K562 (cell line): Measurements from ENCODE around the gene CPED1. TPM values are rescaled to one million over a fixed set of nuclear protein-coding genes. Genes with fewer than 3 reads are reported as not detected.

Experiments
- ATAC-seq: fragments of 200-7000 bp; cut with Tn5 transposase; 3 replicates; pipeline ENCODE4 v1.9.1; 2020; ENCODE audit warnings: moderate library complexity
- BruUV-seq: library from RNA; stranded (reverse); fragments of 400-500 nt; replicated peaks from 2 replicates; lab custom pipeline; 2021; lab: Mats Ljungman, UMichigan
- CTCF ChIA-PET: fragments of 300-600 bp; formaldehyde crosslinking; extraction: SDS; loops from one replicate; lab custom pipeline; 2021; ENCODE audit warnings: low intra/inter-chr PET ratio; lab: Yijun Ruan, JAX
- POLR2A ChIA-PET: fragments of 300-600, 350-650 bp; sonication (Branson Sonifier 250); formaldehyde crosslinking; extraction: SDS; loops from one replicate; lab custom pipeline; 2021; ENCODE audit warnings: antibody characterized with exemption, inconsistent platforms; lab: Yijun Ruan, JAX
- DNase-seq, 4 experiments: peaks; one replicate each; pipeline versions ENCODE4 v3.0.0 to v3.0.0-alpha.2; 2011 to 2018; ENCODE audit warnings: low spot score in 3 of 4, mixed read lengths in 3 of 4; ENCODE audit errors: extremely low read depth in 1 of 4
- FAIRE-seq: peaks from 2 replicates; lab custom pipeline; 2011; peaks lifted over from hg19 to GRCh38; lab: Jason Lieb, UNC
- H2AFZ ChIP-seq: 2 replicates; pipeline ENCODE4 v1.6.0; 2011; ENCODE audit warnings: low read depth, low read length, control low read depth, inconsistent platforms
- H3K27ac ChIP-seq: fragments of 200-600 bp; 3 replicates; pipeline ENCODE4 v1.8.0; 2011; ENCODE audit warnings: low read depth, mild to moderate bottlenecking, control low read depth, inconsistent platforms, low read length, moderate library complexity, mixed read lengths; ENCODE audit errors: extremely low read depth
- H3K27me3 ChIP-seq, 2 experiments: fragments of 300-600 bp in 1 of 2; 2 replicates in 1 of 2; 3 replicates in 1 of 2; pipeline versions ENCODE4 v1.6.0 to v1.8.0; 2011; ENCODE audit warnings: inconsistent platforms in 2 of 2, low read length in 2 of 2, mild to moderate bottlenecking in 1 of 2, mixed read lengths in 1 of 2, moderate library complexity in 1 of 2; ENCODE audit not compliant: control insufficient read depth in 2 of 2, insufficient read depth in 2 of 2
- H3K36me3 ChIP-seq: fragments of 300-600 bp; 3 replicates; pipeline ENCODE4 v1.8.0; 2011; ENCODE audit warnings: mild to moderate bottlenecking, low read length, inconsistent platforms; ENCODE audit not compliant: control insufficient read depth, insufficient read depth
- H3K4me1 ChIP-seq, 2 experiments: fragments of 200-600 bp in 1 of 2; replicated peaks in 1 of 2; 2 replicates in 1 of 2; 3 replicates in 1 of 2; pipeline versions ENCODE4 v1.5.1 to v1.8.0; 2011; ENCODE audit warnings: inconsistent platforms in 2 of 2, low read length in 2 of 2, mild to moderate bottlenecking in 1 of 2, mixed read lengths in 1 of 2, moderate library complexity in 1 of 2; ENCODE audit not compliant: control insufficient read depth in 2 of 2, insufficient read depth in 2 of 2
- H3K4me2 ChIP-seq: 2 replicates; pipeline ENCODE4 v1.6.1; 2011; ENCODE audit warnings: low read length, control low read depth, inconsistent platforms, mixed read lengths; ENCODE audit not compliant: insufficient read depth
- H3K4me3 ChIP-seq: fragments of 200-600 bp; sonication (generic), shearing (Covaris generic); 2 replicates; pipeline ENCODE4 v1.5.1; 2016; ENCODE audit warnings: control low read depth, inconsistent platforms
- H3K79me2 ChIP-seq: fragments of 200-600 bp; 3 replicates; pipeline ENCODE4 v1.8.0; 2011; ENCODE audit warnings: low read length, inconsistent platforms; ENCODE audit not compliant: control insufficient read depth, insufficient read depth
- H3K9ac ChIP-seq, 2 experiments: 2 replicates each; pipeline versions ENCODE4 v1.6.0 to v1.6.1; 2011; ENCODE audit warnings: low read depth in 2 of 2, low read length in 2 of 2, control low read depth in 1 of 2, inconsistent platforms in 1 of 2, mild to moderate bottlenecking in 1 of 2, mixed read lengths in 1 of 2; ENCODE audit not compliant: insufficient read depth in 1 of 2
- H3K9me1 ChIP-seq: one replicate; pipeline ENCODE4 v1.6.0; 2011; ENCODE audit warnings: inconsistent platforms, mild to moderate bottlenecking, low read length, moderate library complexity; ENCODE audit not compliant: control insufficient read depth, insufficient read depth
- H3K9me3 ChIP-seq: replicated peaks from 2 replicates; pipeline ENCODE4 v1.5.1; 2011; ENCODE audit warnings: low read depth, low read length, inconsistent platforms; ENCODE audit not compliant: control insufficient read depth, insufficient read depth
- H4K20me1 ChIP-seq: replicated peaks from 2 replicates; pipeline ENCODE4 v1.6.1; 2011; ENCODE audit warnings: low read length, inconsistent platforms, mixed read lengths; ENCODE audit not compliant: control insufficient read depth, insufficient read depth
- FOXA3 ChIP-seq, 2 experiments: fragments of 450-650 bp in 1 of 2; sonication (generic) in 1 of 2; formaldehyde crosslinking; IDR thresholded peaks in 1 of 2; conservative IDR thresholded peaks in 1 of 2; 2 replicates each; pipeline versions ENCODE4 v1.4.0 to v1.8.0; 2020 to 2022; ENCODE audit warnings: mild to moderate bottlenecking in 2 of 2, missing genetic modification reagents in 1 of 2
- NCOA1 ChIP-seq: fragments of 450-650 bp; IDR thresholded peaks from 2 replicates; pipeline ENCODE4 v1.6.1; 2016; ENCODE audit warnings: low read depth
- NCOA6 ChIP-seq: fragments of 450-650 bp; IDR thresholded peaks from 2 replicates; pipeline ENCODE4 v1.6.1; 2017; ENCODE audit warnings: mild to moderate bottlenecking
- SPI1 ChIP-seq: IDR thresholded peaks from 2 replicates; pipeline ENCODE4 v1.6.1; 2011; ENCODE audit warnings: low read depth, low read length, control low read depth, borderline replicate concordance
- STAT5A ChIP-seq: IDR thresholded peaks from 2 replicates; pipeline ENCODE4 v1.6.1; 2012; ENCODE audit warnings: low read length, inconsistent platforms, borderline replicate concordance
- WGBS: fragments of 100-300 bp; shearing (Covaris generic); methylation state at CpG from one replicate; pipeline ENCODE4 v1.1.6; 2016; ENCODE audit warnings: low coverage, mixed read lengths; ENCODE audit not compliant: insufficient coverage; ENCODE audit errors: missing lambda C conversion rate; 5-methylcytosine and 5-hydroxymethylcytosine counted together
- in situ Hi-C: fragments of 300-500 bp; cut with MboI; formaldehyde crosslinking; loops from 4 replicates; pipeline ENCODE4 v1.15.0; 2018; ENCODE audit warnings: inconsistent platforms, mixed read lengths
- intact Hi-C: fragments of 100-400 bp; cut with micrococcal nuclease; formaldehyde crosslinking; loops from 2 replicates; pipeline ENCODE4 v1.14.2; 2022
- polyA plus RNA-seq, 8 experiments: library from polyadenylated mRNA; depleted of rRNA in 4 of 8; stranded (reverse) in 5 of 8; unstranded in 3 of 8; fragments of >200 nt; fragmentation: Nextera tagmentation in 2 of 8; fragmentation: Illumina TruSeq in 1 of 8; extraction: Ambion mirVana in 2 of 8; extraction: Trizol in 1 of 8; gene quantifications; 2 replicates each; pipeline versions ENCODE4 v1.2.1 to v1.2.3, GENCODE V29; 2011 to 2014; ENCODE audit warnings: inconsistent platforms in 1 of 8, missing spikeins in 1 of 8
- total RNA-seq, 7 experiments: library from RNA; depleted of rRNA in 6 of 7; stranded (reverse); fragments of >200 nt in 6 of 7; fragmentation: Illumina TruSeq in 2 of 7; extraction: Trizol in 2 of 7; gene quantifications; 2 replicates each; pipeline versions ENCODE4 v1.2.1 to v1.2.3, GENCODE V29; 2011 to 2021; ENCODE audit warnings: low replicate concordance in 1 of 7
- TF ChIP-seq, protein P1 (sequence below): fragments of 250-450 bp; sonication (Bioruptor Pico); IDR thresholded peaks from 2 replicates; pipeline ENCODE4 v1.4.0; 2020
- TF ChIP-seq, protein P2 (sequence below): fragments of 450-650 bp; IDR thresholded peaks from 2 replicates; pipeline ENCODE4 v1.6.1; 2016; ENCODE audit warnings: antibody characterized with exemption

Gene CPED1
- total and polyA plus RNA-seq, 9 of the 15 experiments (the other 6 are each of a cell fraction or from before 2014, with no cell fraction given): 195 to 393 (median 290) TPM

DNA sequence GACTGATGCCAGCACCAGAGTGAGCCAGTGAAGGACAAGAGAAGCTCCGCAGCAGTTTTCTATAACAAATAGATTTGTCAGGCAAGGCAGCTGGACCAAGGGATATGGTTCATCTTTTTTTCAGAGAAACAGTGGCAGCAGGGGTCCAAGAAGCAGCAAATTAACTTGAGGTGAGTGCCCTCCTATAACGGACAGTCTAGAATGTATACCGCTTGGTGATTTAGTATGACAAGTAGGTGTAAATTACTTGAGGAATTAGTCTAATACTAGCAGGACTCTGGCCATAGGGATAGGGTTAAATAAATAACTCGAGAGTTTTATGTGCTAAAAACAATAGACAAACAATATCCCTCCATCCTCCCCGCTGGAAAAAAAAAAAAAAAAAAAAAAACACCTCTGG, 187.3 kb downstream of the CPED1 start:
- in situ Hi-C loops: no loop called here
- BruUV-seq: no TSS peak
- POLR2A ChIA-PET: interaction anchor here (1.0 to 1.6 kb wide), 2 partner anchors 10 to 12 kb away, joined by 3 to 4 read pairs; no protein-coding TSS in a partner anchor

More for the DNA sequence above, 187.3 kb downstream of the CPED1 start:
- intact Hi-C loops: no loop called here
- Histone ChIP-seq H3K4me2 (no peak overlapping the region), H3K9me3 (no peaks in the 10 kb centered on the region), H3K4me1 (no peaks in the 10 kb centered on the region), H3K9me1 (no peaks in the 10 kb centered on the region), H3K36me3 (peaks cover 93% of the 10 kb centered on the region), H3K27me3 (no peaks in the 10 kb centered on the region), H4K20me1 (peaks cover 16% of the 10 kb centered on the region; the same call in 1 of the 2 replicates), H3K9ac (no peak overlapping the region), H2AFZ (no peak overlapping the region), H3K27ac (no peak overlapping the region), H3K79me2 (peaks cover 95% of the 10 kb centered on the region), H3K4me3 (no peak overlapping the region)
- TF ChIP-seq FOXA3 (CRISPR knock-in tag; conservative IDR thresholded peaks at IDR 0.05 in 1 of 2, IDR thresholded peaks at IDR 0.05 in 1 of 2) (no peak), STAT5A (no peak), NCOA6 (no peak), SPI1 (no peak), NCOA1 (no peak)
- TF ChIP-seq, protein P1, sequence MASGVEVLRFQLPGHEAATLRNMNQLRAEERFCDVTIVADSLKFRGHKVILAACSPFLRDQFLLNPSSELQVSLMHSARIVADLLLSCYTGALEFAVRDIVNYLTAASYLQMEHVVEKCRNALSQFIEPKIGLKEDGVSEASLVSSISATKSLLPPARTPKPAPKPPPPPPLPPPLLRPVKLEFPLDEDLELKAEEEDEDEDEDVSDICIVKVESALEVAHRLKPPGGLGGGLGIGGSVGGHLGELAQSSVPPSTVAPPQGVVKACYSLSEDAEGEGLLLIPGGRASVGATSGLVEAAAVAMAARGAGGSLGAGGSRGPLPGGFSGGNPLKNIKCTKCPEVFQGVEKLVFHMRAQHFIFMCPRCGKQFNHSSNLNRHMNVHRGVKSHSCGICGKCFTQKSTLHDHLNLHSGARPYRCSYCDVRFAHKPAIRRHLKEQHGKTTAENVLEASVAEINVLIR: no peak
- TF ChIP-seq, protein P2, sequence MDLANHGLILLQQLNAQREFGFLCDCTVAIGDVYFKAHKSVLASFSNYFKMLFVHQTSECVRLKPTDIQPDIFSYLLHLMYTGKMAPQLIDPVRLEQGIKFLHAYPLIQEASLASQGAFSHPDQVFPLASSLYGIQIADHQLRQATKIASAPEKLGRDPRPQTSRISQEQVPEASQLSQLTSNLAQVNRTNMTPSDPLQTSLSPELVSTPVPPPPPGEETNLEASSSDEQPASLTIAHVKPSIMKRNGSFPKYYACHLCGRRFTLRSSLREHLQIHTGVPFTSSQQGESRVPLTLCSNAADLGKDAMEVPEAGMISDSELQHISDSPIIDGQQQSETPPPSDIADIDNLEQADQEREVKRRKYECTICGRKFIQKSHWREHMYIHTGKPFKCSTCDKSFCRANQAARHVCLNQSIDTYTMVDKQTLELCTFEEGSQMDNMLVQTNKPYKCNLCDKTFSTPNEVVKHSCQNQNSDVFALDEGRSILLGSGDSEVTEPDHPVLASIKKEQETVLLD: no peak
- no peak for FAIRE-seq
- no peak for ATAC-seq
- no peak for DNase-seq
- WGBS: 85% methylated on average over 5 of the region's 5 CpGs
- CTCF ChIA-PET: no interaction called here
